Activated T-cell treated with anti-CD3 and anti-CD28 coated beads, Interleukin-2, amount 50 U/mL, for 1 hour (primary cell): Measurements from ENCODE around the gene RBM46.
"Not testable (repeated sequence)": the region's sequence is repeated elsewhere in the genome, so short reads cannot be mapped to it uniquely, and the experiment has no call there.

ENCODE experiments used
- DNase-seq: peaks from one replicate; pipeline ENCODE4 v3.0.0-alpha.2; 2020

RBM46 gene

GRCh38 chr4:154838694-154839093, 57.6 kb downstream of the RBM46 start:
- DNase-seq = no peak

GRCh38 chr4:154854362-154854761, 73.3 kb downstream of the RBM46 start:
- DNase-seq = no peak

DNA sequence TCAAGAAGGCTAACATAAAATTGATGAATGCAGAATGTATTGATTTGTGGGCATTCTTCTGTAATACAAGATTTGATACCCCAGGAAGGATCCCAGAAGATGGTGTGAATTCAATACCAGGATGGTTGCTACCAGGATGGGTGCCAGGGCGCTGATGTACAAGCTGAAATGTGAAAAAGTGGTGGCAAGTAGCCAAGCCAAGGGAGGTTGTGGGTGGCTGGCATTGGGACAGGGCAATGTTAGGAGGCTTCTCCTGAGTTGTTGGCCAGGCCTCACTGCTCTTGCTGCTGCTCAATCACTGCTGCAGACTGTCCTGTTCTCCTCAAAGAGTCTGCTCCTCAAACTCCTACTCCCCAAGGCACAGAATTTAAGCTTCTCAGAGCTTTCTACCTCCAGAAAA, 77.1 kb downstream of the RBM46 start:
- no peak for DNase-seq

DNA sequence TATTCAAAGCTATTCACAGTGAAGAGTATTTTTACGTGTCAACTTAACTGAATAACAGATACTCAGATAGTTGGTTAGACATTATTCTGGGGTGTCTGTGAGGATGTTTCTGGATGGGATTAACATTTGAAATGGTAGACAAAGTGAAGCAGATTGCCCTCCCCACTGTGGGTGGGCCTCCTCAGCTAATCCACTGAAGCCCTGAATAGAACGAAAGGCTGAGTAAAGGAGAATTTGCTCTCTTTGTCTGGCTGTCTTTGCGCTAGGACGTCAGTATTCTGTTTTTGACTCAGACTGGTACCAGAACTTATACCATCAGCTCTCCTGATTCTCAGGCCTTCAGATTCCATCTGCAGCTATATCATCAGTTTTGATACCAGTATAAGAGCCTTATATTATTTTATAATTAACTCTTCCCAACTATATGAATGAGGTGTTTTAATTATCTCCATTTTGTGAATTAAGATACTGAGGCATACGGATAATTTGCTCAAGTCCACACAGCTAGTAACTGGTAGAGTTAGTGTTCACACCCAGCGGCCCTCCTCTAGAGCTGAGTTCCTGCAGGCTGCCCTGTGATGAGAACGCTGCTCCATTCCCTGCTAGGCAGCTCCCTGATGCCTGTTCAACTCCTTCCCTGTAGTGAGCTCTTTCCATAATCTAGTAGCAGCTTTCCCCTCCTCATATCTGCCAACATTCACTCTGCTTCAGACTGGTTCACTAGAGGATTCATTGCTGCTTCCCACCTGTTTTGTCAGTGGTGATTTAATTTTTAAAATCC, 87.5 kb downstream of the RBM46 start:
- no peak for DNase-seq

GRCh38 chr4:154869301-154869700, 88.2 kb downstream of the RBM46 start:
- no peak for DNase-seq

DNA sequence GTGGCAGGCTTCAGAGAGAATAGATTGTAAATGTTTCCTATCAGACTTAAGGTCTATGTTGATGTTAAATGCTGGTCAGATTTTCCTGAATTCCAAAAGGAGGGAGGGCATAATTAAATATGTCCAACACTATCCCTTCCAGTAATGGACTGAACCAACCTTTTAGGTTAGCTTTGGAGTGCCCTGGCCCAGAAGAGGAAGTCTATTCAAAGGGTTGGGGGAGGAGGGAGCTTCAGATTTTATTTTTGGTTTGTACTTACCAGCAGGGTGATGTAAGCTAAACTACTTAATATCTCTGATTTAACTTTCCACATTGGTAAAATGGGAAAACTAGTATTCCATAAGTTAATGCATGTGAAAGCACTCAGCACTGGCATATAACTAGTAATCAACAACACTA, 91.1 kb downstream of the RBM46 start:
- DNase-seq = no peak

- DNase-seq = not testable (repeated sequence)
These were observed 93.0 kb downstream of the RBM46 start for GRCh38 chr4:154874049-154874448.

GRCh38 chr4:154877110-154877760, 96.2 kb downstream of the RBM46 start:
- no peak for DNase-seq
